HG02610 (cell line): ENCODE data around the gene UBA7.
"Not testable (repeated sequence)": the region's sequence is repeated elsewhere in the genome, so short reads cannot be mapped to it uniquely, and the experiment has no call there.

Experiments
- ATAC-seq: cut with Tn5 transposase; IDR thresholded peaks from one replicate; pipeline ENCODE4 v1.9.1; 2021; ENCODE audit warnings: mild to moderate bottlenecking, moderate library complexity; ENCODE audit not compliant: unreplicated experiment

UBA7 gene

GRCh38 chr3:49786357-49787181, 27.2 kb downstream of the UBA7 start, which contains the start of gene IP6K1:
Gene IP6K1 (minus strand): TSS chr3:49786542. CDS start chr3:49748040, 38,502 bp downstream.
- ATAC-seq: peak; percentile 99

- ATAC-seq: peak; percentile 31
These were observed 28.0 kb downstream of the UBA7 start for GRCh38 chr3:49785565-49786356.

GRCh38 chr3:49782277-49782676, 31.5 kb downstream of the UBA7 start:
- not testable (repeated sequence) for ATAC-seq

GRCh38 chr3:49781415-49782199, 32.1 kb downstream of the UBA7 start:
- ATAC-seq: no peak

GRCh38 chr3:49780975-49781365, 32.8 kb downstream of the UBA7 start:
- ATAC-seq: not testable (repeated sequence)

- ATAC-seq: no peak
These were observed 33.4 kb downstream of the UBA7 start for GRCh38 chr3:49780080-49780974.

- ATAC-seq: no peak
These were observed 34.2 kb downstream of the UBA7 start for GRCh38 chr3:49779358-49780079.

- not testable (repeated sequence) for ATAC-seq
These were observed 37.7 kb downstream of the UBA7 start for GRCh38 chr3:49776101-49776500.

- ATAC-seq: no peak
These were observed 38.2 kb downstream of the UBA7 start for GRCh38 chr3:49775538-49775937.

- no peak for ATAC-seq
These were observed 41.0 kb downstream of the UBA7 start for GRCh38 chr3:49772703-49773102.

GRCh38 chr3:49771340-49771938, 42.3 kb downstream of the UBA7 start:
- ATAC-seq: no peak

GRCh38 chr3:49769926-49770325, 43.8 kb downstream of the UBA7 start:
- no peak for ATAC-seq

- no peak for ATAC-seq
These were observed 44.4 kb downstream of the UBA7 start for GRCh38 chr3:49769286-49769915.

GRCh38 chr3:49763981-49764380, 49.8 kb downstream of the UBA7 start:
- no peak for ATAC-seq

GRCh38 chr3:49761661-49762060, 52.1 kb downstream of the UBA7 start:
- no peak for ATAC-seq

GRCh38 chr3:49759226-49759625, 54.5 kb downstream of the UBA7 start:
- no peak for ATAC-seq

- no peak for ATAC-seq
These were observed 56.6 kb downstream of the UBA7 start for GRCh38 chr3:49757197-49757596.

GRCh38 chr3:49756036-49756435, 57.7 kb downstream of the UBA7 start:
- no peak for ATAC-seq
